ENCODE results near the gene KDM1A.

KDM1A gene

DNA sequence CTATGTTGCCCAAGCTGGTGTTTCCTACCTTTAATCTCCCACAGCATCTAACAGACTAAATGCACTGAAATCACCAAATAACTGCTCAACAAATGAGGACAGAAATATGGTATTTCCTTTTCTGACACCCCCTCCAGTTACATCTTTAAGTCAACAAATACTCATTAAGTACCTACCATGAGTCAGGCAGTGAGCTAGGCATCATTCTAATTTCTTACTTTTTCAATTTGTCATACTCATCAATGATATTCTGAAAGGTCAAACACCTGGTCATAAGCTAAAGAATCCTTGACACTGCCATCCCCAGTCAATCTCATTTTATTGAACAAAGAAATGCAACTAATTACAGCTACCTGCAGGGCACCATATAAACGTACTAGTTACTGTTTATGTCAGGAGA is 112.8 kb downstream of the KDM1A start (continued):
- no peak for TF ChIP-seq ZFP3 (CRISPR knock-in tag; IDR thresholded peaks at IDR 0.05)
- no peak for TF ChIP-seq ESRRG (CRISPR knock-in tag; IDR thresholded peaks at IDR 0.05)

Data from SK-N-SH treated with all-trans-retinoic acid at 6 μM for 48 hours (cell line).